CD4-positive, CD25-positive, alpha-beta regulatory T cell (primary cell): ENCODE measurements around the gene GADL1. TPM values are rescaled to one million over a fixed set of nuclear protein-coding genes. Genes with fewer than 3 reads are reported as not detected.

Source experiments
- ATAC-seq, 2 donors: fragments of 150-1000 bp; cut with Tn5 transposase; one replicate each; pipeline ENCODE4 v1.10.0; 2021; ENCODE audit warnings: low read depth in 2 of 2, moderate number of reproducible peaks in 2 of 2, moderate library complexity in 1 of 2
- DNase-seq, 3 donors: peaks; one replicate each; pipeline versions ENCODE4 v3.0.0 to v3.0.0-alpha.2; 2012 to 2022; ENCODE audit warnings: mixed read lengths in 1 of 3
- H3K27ac ChIP-seq: one replicate; pipeline ENCODE4 v1.7.0; 2013; ENCODE audit warnings: mild to moderate bottlenecking, low read length; ENCODE audit not compliant: insufficient read depth, poor library complexity, severe bottlenecking
- H3K27me3 ChIP-seq: one replicate; pipeline ENCODE4 v1.7.0; 2013; ENCODE audit warnings: low read length; ENCODE audit not compliant: control insufficient read depth, insufficient read depth
- H3K36me3 ChIP-seq: one replicate; pipeline ENCODE4 v1.7.0; 2013; ENCODE audit warnings: mild to moderate bottlenecking, low read length, moderate library complexity; ENCODE audit not compliant: control insufficient read depth, insufficient read depth
- H3K4me1 ChIP-seq: 2 replicates; pipeline ENCODE4 v1.7.0; 2013; ENCODE audit warnings: mild to moderate bottlenecking, low read length; ENCODE audit not compliant: insufficient read depth, control insufficient read depth, poor library complexity, severe bottlenecking
- H3K4me3 ChIP-seq: one replicate; pipeline ENCODE4 v1.7.0; 2013; ENCODE audit warnings: low read depth, mild to moderate bottlenecking, low read length, moderate library complexity
- H3K9me3 ChIP-seq, 2 experiments: 1 replicate in 1 of 2; 2 replicates in 1 of 2; pipeline ENCODE4 v1.7.0; 2013; ENCODE audit warnings: low read length in 2 of 2, mild to moderate bottlenecking in 1 of 2, moderate library complexity in 1 of 2; ENCODE audit not compliant: control insufficient read depth in 2 of 2
- H3K27ac Mint-ChIP-seq, 3 donors: one replicate each; pipeline ENCODE4 v1.8.0; 2020 to 2022; ENCODE audit warnings: mild to moderate bottlenecking in 3 of 3, mixed read lengths in 3 of 3, moderate library complexity in 2 of 3
- H3K27me3 Mint-ChIP-seq: one replicate; pipeline ENCODE4 v1.8.0; 2022; ENCODE audit warnings: mild to moderate bottlenecking, mixed read lengths
- H3K36me3 Mint-ChIP-seq: one replicate; pipeline ENCODE4 v1.8.0; 2020; ENCODE audit warnings: mixed read lengths
- H3K4me1 Mint-ChIP-seq, 4 donors: one replicate each; pipeline ENCODE4 v1.8.0; 2020 to 2022; ENCODE audit warnings: mixed read lengths in 4 of 4, mild to moderate bottlenecking in 1 of 4
- H3K4me3 Mint-ChIP-seq, 4 donors: one replicate each; pipeline ENCODE4 v1.8.0; 2020 to 2022; ENCODE audit warnings: mild to moderate bottlenecking in 4 of 4, mixed read lengths in 4 of 4, moderate library complexity in 3 of 4
- H3K9me3 Mint-ChIP-seq, 7 donors: one replicate each; pipeline ENCODE4 v1.8.0; 2020 to 2022; ENCODE audit warnings: mixed read lengths in 7 of 7, mild to moderate bottlenecking in 3 of 7, moderate library complexity in 2 of 7
- polyA plus RNA-seq, 4 donors: library from polyadenylated mRNA; unstranded; fragments of 300-500 nt; fragmentation: Illumina TruSeq; gene quantifications; one replicate each; pipeline ENCODE4 v1.2.3, GENCODE V29; 2021
- total RNA-seq: library from RNA; stranded (reverse); gene quantifications from one replicate; pipeline ENCODE4 v1.2.3, GENCODE V29; 2022

Gene GADL1
- total and polyA plus RNA-seq, 5 donors from 2014 or later, result not detected

DNA sequence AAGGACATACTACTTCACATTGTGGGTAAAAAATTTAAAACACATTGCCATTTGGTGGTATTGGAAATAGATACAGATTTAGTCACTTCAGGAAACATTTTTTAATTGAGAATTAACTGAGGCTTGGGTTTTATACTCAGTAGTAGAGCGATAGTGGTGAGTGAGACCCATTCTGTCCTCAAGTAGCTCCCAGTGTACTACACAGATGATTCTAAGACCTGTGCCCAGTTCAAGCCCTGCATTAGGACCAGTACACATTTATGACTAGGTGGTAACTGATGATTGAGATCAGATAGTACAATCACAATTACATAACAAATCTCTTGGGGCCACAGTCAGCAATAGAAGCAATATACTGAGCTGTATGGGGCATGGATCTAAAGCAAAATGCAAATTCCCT, 67.4 kb downstream of the GADL1 start:
- Histone ChIP-seq H3K27ac (no peak overlapping the region), H3K36me3 (no peaks in the 10 kb centered on the region), H3K4me1 (no peaks in the 10 kb centered on the region), H3K27me3 (no peaks in the 10 kb centered on the region), H3K9me3 (no peaks in the 10 kb centered on the region), H3K4me3 (no peak overlapping the region)
- Mint-ChIP-seq H3K4me3 (no peak overlapping the region), H3K27ac (no peak overlapping the region), H3K36me3 (no peaks in the 10 kb centered on the region), H3K27me3 (peaks cover 24% of the 10 kb centered on the region), H3K9me3 (peaks cover 0 to 2% (median 0%) of the 10 kb centered on the region in 7 donors), H3K4me1 (no peaks in the 10 kb centered on the region)
- ATAC-seq (no peak), DNase-seq (no peak)

DNA sequence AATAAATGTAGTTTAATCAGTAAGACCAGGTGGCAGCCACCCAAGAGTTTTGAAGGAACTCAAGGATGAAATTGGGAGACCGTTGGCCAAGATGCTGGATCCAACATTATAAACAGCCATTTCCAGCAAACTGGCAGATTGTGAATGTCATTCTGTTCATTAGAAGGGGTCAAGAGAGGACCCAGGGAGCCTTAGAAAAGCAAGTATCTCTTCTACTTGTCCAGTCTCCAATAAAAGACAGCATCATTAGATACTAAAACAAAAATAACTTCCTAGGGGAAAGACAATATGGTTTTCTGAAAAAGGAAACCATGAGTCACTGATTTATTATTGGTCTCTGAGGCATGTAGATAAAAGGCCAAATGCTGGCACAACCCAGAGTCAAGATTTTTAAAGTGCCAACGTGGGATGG, 67.9 kb downstream of the GADL1 start:
- Mint-ChIP-seq H3K4me1 (no peaks in the 10 kb centered on the region), H3K9me3 (peaks cover 0 to 2% (median 0%) of the 10 kb centered on the region in 7 donors), H3K36me3 (no peaks in the 10 kb centered on the region), H3K27me3 (peaks cover 27% of the 10 kb centered on the region), H3K4me3 (no peak overlapping the region), H3K27ac (no peak overlapping the region)
- Histone ChIP-seq H3K27ac (no peak overlapping the region), H3K9me3 (no peaks in the 10 kb centered on the region), H3K27me3 (no peaks in the 10 kb centered on the region), H3K36me3 (no peaks in the 10 kb centered on the region), H3K4me1 (no peaks in the 10 kb centered on the region), H3K4me3 (no peak overlapping the region)
- DNase-seq, result no peak
- ATAC-seq, result no peak

DNA sequence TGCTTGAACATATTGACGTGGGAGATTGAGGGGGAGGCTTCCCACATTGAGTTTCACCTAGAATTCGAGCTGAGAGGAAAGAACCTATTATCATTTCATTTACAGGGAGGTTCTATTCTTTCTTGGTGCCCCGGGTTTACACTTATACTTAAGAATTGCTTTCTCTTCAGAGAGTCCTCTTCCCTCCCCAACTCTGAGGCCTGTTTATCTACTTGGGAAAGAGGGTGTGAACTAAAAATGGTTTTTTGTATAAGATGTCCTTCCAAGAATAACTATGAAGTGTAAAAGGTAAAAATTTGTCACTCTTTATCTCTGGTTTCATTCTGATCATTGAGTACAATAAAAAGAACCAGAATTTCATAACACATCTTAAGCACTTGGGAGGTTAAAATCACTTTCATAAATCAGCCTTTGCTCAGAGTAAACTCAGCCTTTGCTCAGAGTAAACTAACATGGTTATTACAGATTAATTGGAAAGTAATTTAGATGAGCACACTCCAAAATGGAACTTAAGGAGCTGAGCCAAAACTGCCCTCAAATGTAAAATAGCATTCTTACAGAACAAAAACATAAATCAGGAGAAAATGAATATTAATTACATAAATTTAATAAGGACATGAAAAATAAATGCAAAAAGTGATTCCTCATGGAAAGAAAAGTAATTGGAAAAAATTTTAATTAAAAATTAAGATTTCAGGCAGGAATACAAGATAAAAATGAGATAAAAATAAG, 75.2 kb downstream of the GADL1 start:
- Histone ChIP-seq H3K4me1 (no peaks in the 10 kb centered on the region), H3K9me3 (no peaks in the 10 kb centered on the region), H3K27me3 (no peaks in the 10 kb centered on the region), H3K4me3 (no peak overlapping the region), H3K27ac (no peak overlapping the region), H3K36me3 (no peaks in the 10 kb centered on the region)
- no peak for DNase-seq
- no peak overlapping the region for H3K27ac Mint-ChIP-seq
- peaks cover 18% of the 10 kb centered on the region for H3K27me3 Mint-ChIP-seq
- no peak overlapping the region for H3K4me3 Mint-ChIP-seq
- peaks cover 0 to 4% (median 0%) of the 10 kb centered on the region in 7 donors for H3K9me3 Mint-ChIP-seq
- no peak for ATAC-seq
- no peaks in the 10 kb centered on the region for H3K4me1 Mint-ChIP-seq
- no peaks in the 10 kb centered on the region for H3K36me3 Mint-ChIP-seq

- Mint-ChIP-seq H3K4me3 (no peak overlapping the region), H3K27ac (no peak overlapping the region), H3K36me3 (no peaks in the 10 kb centered on the region), H3K4me1 (peaks cover 0 to 7% (median 0%) of the 10 kb centered on the region in 4 donors), H3K9me3 (peaks cover 0 to 4% (median 0%) of the 10 kb centered on the region in 7 donors), H3K27me3 (peaks cover 2% of the 10 kb centered on the region)
- Histone ChIP-seq H3K9me3 (no peaks in the 10 kb centered on the region), H3K36me3 (no peaks in the 10 kb centered on the region), H3K4me1 (no peaks in the 10 kb centered on the region), H3K27me3 (no peaks in the 10 kb centered on the region), H3K4me3 (no peak overlapping the region), H3K27ac (no peak overlapping the region)
- DNase-seq (no peak), ATAC-seq (no peak)
Measured at GRCh38 chr3:30813734-30814133, 80.7 kb downstream of the GADL1 start.

DNA sequence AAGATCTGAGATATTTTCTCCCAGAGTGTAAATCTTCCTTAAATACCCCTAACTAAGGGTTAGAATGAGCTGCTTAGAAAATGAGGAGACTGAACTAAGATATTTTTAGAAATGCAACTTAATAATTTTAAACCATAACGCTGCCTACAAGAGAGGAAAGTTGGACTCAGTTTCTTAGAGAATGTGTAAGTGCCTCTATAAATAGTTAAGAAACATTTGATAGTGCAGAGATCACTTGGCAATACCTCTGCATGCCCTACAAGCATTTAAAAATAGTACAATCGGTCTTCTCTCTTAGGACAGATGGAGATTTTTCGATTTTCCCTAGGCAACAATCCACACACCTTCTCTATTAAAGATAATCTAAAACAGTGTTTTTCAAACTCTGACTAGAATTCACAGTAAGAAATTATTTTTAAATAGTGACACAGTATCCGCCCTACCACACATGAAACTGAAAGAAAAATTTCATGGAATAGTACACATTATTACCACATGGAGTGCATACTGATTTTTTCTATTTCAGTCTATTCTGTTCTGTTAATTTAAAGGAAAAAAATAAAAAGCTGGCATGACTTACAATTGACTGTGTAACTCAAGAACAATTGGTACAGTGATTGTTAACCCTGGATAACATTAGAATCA, 83.2 kb downstream of the GADL1 start:
- Histone ChIP-seq H3K27me3 (no peaks in the 10 kb centered on the region), H3K36me3 (no peaks in the 10 kb centered on the region), H3K4me3 (no peak overlapping the region), H3K27ac (no peak overlapping the region), H3K9me3 (no peaks in the 10 kb centered on the region), H3K4me1 (no peaks in the 10 kb centered on the region)
- ATAC-seq, result no peak
- Mint-ChIP-seq H3K36me3 (no peaks in the 10 kb centered on the region), H3K27me3 (peaks cover 7% of the 10 kb centered on the region), H3K4me1 (peaks cover 0 to 7% (median 0%) of the 10 kb centered on the region in 4 donors), H3K4me3 (no peak overlapping the region), H3K27ac (no peak overlapping the region), H3K9me3 (peaks cover 0 to 4% (median 0%) of the 10 kb centered on the region in 7 donors)
- no peak for DNase-seq

- Mint-ChIP-seq H3K4me1 (peaks cover 0 to 7% (median 0%) of the 10 kb centered on the region in 4 donors), H3K9me3 (peaks cover 0 to 3% (median 0%) of the 10 kb centered on the region in 7 donors), H3K27ac (no peak overlapping the region), H3K4me3 (peak overlapping the region in 1 of 4 donors; percentile 1), H3K36me3 (no peaks in the 10 kb centered on the region), H3K27me3 (peaks cover 7% of the 10 kb centered on the region)
- peak in 2 of 3 donors; percentile 6 to 23 for DNase-seq
- Histone ChIP-seq H3K27me3 (no peaks in the 10 kb centered on the region), H3K9me3 (no peaks in the 10 kb centered on the region), H3K4me3 (no peak overlapping the region), H3K27ac (no peak overlapping the region), H3K36me3 (no peaks in the 10 kb centered on the region), H3K4me1 (no peaks in the 10 kb centered on the region)
- peak in 1 of 2 donors; percentile 46 for ATAC-seq
Measured at GRCh38 chr3:30810625-30811024, 83.8 kb downstream of the GADL1 start.

- Mint-ChIP-seq H3K27me3 (peaks cover 7% of the 10 kb centered on the region), H3K27ac (no peak overlapping the region), H3K9me3 (peaks cover 0 to 1% (median 0%) of the 10 kb centered on the region in 7 donors), H3K4me3 (no peak overlapping the region), H3K36me3 (no peaks in the 10 kb centered on the region), H3K4me1 (peaks cover 0 to 9% (median 0%) of the 10 kb centered on the region in 4 donors)
- no peaks in the 10 kb centered on the region for H3K27me3 ChIP-seq
- H3K9me3 ChIP-seq, result no peaks in the 10 kb centered on the region
- no peaks in the 10 kb centered on the region for H3K36me3 ChIP-seq
- DNase-seq, result no peak
- ATAC-seq, result no peak
- no peak overlapping the region for H3K4me3 ChIP-seq
- H3K4me1 ChIP-seq, result no peaks in the 10 kb centered on the region
- H3K27ac ChIP-seq, result no peak overlapping the region
Measured at GRCh38 chr3:30805695-30806094, 88.8 kb downstream of the GADL1 start.
